Amygdala (tissue), 56 donors: ENCODE data around the gene NR2F1.
A peak's percentile ranks its signal among the peaks of the same experiment; 100 is the strongest.

Experiments
- DNase-seq, 56 donors: peaks; one replicate each; lab custom pipeline; 2025; lab: John Stamatoyannopoulos, UW

NR2F1 gene

DNA sequence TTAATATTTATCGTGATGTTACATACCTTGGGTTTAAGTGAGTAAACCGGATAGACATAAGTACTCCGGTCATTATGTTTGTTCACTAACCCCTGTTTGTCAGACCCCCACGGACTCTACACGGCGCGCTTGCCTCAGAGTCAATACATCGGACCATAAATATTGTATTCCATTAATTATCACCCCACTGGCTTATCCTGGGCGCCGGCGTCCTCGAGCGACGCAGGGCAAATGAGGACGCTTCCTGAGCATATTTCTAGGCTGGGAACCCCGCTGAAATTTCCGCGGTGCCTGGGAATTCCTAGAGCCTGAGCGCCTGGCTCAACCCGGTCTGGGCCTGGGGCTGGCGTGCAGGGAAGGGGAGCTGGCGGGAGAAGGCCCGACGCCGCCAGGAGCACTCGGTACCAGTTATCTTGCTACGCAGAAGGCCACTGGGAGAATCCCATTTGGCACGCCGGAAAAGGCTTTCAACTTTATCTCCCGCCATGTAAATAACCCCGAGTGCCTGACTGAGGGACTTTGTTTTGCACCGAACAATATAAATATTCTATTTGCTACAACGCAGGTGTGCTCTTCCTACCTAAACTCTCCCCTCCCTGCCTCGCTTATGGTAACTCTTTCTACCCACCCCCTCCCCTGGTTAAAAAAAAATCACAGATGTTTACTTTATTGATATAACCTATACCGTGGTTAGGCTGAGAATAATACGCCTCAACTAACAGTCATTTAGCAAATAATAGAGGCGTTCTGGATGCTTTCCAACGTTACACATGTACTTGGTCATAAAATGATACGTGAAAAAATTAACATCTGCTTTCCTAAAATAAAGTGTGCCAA, 19.4 kb downstream of the NR2F1 start:
- no peak for DNase-seq

DNA sequence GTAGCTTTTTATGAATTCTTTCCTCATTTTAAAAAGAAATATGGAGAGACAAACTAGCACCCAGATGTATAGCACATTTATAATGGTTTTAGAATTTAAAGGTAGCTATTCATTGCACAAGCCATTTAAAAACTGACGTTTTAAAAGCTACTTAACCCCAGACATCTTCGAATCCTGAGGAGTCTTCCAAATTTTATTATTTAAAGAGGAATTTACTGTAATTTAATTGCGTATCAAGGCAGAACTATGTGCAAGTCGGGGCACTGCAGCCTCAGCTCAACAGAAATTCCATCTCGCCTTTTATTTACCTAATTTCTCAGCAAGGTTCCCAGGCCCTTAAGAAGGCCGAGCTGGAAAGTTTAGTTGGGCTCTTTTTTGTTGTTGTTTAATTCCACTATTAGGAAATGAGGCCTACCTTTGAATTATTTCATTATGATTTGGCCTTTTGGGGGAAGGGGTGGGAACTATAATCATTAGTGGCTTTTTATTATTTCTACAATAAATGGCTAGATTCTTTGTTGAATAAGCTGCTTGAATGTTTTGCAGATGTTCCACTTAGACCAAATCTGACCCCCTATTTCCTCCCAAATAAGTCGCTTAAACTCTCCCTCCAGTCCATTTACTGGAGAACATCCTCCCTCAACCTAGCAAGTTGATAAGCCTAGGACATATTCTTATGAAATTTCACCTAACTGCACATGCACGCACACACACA, 20.2 kb downstream of the NR2F1 start:
- DNase-seq: no peak

DNA sequence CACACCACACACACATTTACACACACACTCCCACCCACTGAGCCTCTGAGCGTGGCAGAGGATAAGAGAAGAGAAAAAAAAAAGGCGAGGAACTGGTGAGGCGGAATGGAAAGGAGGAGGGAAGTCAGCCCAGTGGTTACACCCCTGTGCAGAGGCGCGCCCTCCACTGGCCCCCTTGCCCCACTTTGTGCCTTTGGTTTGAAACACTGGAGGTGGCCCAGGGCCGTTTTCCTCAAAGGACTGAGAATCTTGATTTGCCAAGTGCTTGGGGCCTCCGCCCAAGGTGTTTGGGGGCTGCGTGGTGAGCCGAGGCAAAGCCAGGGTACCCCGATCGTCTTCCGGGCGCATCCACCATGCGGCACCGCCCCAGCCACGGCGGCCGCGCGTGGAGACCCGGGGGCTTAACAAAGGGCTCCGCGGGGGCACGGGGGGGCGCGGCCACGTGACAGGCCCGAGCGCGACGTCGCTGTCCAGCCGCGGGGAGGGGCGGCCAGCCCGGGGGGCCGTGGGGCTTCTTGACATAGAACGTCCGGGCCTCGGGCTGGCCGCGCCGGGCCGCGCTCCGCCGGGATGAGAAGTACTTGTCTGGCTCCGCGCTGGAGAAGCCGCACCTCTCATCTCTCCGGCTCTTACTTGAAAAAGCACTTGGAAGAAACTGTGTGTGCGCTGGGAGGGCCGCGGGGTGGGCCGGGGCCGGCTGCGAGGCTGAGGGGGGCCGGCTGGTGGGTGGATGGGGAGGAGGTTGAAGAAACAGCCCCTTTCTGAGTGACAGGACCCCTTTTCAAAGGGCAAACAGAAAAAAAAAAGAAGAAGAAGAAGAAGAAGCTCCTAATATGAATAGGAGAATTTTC, 21.0 kb downstream of the NR2F1 start:
- peak in 7 of 56 donors; percentile 37 to 62 (median 50) for DNase-seq

DNA sequence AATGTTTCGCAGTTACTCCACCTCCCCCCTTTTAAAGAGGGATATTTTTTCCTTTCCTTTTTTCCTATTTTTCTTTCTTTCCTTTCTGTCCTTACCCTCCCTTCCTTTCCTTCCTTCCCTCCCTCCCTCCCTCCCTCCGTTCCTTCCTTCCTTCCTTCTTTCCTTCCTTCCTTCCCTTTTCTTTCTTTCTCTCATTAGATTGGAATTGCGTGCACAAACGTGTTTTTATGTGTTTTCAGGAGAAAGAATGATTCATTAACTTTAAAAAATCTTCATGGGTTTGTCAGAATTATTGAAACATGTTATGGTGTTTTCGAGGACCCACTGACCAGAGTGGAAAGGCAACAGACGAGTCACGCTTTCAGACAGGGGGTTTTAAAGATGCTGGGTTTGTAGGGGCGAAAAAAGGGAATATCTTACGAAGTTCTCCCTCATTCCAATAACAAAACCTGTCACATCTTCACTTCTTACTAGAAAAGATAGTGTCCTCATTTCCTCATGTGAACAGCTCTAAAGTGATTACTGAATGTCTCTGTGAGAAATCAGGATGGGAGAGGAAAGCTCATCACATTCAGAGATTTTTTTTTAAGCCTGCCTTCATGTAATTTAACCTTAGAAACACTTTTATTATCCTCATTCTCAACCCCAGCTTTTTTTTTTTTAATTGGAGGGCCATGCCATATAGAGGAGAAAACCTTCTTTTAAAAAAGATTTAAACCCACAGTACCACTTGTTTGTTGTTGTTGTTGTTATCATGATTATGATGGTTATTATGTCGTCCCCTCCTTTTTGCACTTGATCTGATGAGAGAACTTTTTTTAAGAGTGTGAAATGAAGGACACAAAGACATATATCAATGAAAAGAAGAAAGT, 21.9 kb downstream of the NR2F1 start:
- DNase-seq: no peak

DNA sequence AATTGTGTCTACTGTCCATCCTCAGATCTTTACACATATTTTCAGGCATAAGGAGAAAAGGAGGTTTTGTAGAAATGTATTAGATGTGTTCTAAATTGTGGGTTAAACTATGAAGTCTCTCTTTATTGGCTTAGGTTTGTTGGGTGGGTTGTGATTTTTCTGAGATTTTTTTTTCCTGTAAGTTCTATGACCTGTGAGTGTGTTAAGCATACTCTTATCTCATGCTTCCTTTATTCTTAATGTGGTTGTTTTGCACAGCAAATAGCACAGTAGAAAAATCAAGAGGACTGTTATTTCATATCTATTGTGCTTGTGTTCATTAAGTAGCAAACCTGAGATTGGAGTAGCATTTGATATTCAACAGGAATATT, 23.3 kb downstream of the NR2F1 start:
- DNase-seq: no peak

DNA sequence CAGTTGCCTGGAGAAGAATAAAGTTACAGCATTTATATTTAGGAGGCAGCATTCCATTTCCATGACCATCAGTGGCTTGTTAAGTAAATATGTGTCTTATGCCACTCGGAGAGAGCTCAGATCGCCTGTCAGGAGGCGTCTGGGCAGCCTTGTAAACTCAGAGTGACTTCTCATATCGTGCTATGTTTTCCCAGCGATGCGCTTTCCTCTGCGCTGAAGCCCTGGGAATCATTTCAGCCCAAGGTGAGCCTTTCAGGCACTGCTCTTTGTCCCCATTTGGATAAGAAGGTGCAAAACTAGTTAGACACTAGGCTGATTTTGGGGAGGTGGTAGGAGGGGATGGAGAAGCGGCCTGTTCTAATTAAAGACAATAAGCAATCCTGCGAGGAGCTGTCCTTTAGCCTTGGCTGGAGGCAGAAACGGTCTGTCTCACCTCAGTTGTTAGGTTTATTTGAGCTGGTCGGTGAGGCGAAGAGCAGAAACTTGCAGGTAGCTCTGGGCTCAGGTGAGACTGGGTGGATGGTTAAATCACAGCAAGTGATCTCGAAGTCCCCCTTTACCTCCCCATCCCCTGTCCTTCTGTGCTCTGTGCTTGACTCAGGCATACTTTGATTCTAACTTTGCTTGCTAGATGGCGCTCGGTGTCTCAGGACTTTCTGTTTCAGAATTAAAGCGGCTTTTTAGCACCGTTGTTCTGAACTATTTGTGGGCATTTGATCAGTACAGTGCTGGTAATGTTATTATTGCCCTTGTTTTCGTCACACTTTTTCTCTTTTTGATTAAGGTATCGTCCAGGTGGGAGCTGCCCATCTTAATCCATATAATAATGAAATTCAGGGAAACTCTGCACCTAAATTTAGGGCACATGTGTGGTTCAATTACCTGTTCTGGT, 24.6 kb downstream of the NR2F1 start:
- DNase-seq: peak in 12 of 56 donors; percentile 17 to 76 (median 41)

DNA sequence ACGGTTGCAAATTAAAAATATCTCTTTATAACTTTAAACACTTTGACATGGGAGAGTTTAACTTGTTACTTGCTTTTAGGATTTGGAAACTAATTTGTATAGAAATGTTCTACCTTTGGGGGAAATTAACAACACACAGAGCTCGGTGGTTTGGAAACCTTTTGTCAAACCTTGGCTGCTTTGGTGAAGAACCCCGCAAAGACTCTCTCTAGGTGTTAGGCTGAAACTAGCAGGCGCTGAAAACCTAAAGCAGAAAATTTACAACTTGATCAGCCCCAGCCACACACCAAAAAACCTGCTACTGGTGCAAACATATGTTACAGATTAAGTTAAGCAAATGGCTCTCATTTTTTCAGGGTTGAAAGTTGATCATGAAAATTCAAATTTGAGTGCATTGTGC, 25.8 kb downstream of the NR2F1 start:
- no peak for DNase-seq

DNA sequence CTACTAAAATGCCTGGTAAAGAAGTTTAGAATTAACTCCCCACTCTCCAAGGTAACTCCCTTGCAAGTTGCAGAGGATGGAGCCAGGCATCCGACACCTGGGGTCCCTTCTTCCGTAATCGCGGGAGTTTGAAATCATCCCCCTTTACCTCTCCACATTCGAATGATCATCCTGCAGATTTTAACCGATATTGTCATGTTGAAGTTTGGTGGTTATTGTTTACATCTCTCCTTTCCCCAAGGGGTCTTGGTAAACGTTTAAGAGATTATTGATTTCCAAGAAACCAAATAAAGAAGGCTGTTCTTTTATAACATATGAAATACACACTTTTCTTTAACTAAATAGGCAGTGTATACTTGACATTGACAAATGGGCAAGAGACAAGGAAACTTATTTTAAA, 26.7 kb downstream of the NR2F1 start:
- no peak for DNase-seq

DNA sequence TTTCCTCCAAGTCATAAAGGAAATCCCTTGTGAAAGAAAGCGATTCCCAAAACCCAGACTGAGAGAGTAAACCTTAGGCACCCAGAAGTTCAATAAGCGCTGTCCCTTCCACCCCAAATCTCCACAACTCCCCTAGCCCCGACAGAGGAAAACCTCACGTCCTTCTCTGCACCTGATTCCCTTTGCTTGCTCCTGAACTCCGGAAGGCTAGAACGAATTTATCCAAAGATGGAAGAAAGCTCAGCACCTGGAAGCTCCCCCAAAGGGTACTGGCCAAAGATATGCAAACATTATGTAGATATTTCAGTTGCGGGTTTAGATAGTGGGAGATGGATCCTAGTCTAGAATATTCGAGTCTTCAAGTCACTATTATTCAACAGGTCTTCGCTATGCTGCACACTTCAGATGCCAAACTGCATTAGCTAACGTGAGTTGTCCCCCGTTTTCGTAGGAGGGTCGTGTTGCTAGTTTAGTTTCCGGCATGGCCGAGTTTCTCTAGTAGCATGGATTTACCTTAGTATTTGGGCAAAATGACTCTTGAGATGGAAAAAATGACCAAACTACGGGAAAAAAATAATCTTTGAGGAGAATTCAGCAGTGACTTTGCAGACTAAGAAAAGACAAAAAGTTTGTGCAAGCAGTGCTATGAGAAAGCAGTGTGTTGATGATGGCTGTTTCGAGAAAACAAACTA, 27.7 kb downstream of the NR2F1 start:
- DNase-seq: no peak

DNA sequence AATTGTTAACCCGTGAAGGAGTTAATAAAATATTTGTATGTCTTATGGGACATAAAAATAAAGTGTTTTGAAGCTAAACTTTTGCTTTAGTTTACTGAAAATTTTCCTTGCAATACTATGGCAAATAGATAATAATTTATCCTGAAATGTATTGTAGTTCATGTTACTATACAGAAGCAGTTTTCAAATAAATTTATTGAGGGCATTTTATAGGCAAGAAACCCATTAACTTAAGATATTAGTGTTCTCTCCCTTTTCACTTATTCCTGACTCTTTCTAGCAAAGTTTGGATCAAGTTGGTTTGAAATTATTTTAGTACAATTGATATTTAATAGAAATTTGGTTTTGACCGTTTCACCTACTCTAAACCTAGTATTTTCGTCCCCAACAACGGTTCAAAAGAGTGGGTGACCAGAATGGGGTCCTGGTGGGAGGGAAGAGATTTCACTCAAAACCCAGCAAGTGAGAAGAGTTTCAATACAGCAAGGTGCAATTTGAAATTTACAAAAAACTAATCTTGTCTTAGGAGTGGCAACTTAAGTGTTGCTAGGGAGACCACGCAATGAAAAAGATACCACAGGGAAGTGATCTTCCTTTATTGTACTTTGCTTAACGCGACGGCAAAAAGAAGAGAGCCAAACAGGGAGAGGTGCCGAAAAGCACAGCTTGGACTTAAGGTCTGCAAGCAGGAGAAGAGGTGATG, 28.4 kb downstream of the NR2F1 start:
- no peak for DNase-seq

DNA sequence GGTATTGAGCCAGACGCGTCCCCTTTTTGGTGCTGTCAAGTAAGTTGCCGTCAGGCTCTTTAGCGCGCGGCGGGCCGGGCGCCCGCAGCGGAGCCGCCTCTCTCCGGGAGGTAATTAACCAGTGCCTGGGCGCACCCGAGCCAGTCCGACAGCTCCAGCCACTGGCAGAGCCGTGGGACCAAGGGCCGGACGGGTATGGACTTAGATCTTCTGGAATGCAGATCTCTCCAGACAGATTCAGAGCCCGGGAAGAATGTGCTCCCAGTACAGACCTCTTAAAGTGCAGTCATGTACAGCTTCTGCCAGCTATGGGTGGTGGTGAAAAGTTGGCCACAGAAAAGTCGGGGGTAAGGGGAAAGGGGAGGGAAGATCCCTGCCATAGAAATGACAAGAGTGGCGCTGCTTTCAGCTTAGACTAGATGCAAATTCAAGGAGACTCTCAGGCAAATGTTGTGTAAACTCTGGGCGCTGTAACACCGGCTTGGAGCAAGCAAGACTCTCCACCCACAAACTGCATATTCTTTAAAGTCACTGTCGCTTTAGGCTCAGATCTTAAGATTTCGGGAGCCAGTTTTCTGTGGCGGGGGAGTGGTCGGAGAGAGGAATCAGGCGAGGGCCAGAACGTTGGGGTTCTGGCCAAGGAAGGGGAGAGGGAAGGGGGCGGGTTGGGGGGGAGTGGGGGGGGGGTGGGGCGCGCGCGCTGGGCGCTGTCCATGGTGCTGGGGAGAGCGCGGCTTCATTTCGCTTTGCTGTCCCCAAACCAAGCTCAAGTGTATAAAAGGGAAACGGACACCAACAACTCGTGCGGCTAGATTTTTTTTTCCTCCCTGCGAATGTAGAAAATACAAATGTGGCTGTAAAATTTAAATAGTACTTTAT, 29.2 kb downstream of the NR2F1 start:
- peak in 6 of 56 donors; percentile 19 to 67 (median 36) for DNase-seq

DNA sequence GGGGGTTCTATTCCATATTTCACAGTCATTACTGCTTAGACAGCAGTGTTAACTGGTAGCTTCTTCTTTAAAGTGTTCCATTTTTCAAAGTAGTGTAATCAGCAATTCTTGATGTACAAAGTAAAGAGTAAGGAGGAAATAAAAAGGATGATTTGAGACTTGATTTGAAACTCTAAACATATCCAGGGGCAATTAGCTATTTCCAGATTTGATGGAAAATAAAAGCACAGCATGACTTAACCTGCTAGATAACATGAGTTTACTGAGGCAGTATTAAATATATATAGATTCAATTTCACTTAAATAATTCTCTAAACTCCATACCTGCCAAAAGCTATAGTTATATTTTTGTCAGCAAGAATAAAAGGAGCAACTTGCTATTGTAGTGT, 29.8 kb downstream of the NR2F1 start:
- DNase-seq: no peak

DNA sequence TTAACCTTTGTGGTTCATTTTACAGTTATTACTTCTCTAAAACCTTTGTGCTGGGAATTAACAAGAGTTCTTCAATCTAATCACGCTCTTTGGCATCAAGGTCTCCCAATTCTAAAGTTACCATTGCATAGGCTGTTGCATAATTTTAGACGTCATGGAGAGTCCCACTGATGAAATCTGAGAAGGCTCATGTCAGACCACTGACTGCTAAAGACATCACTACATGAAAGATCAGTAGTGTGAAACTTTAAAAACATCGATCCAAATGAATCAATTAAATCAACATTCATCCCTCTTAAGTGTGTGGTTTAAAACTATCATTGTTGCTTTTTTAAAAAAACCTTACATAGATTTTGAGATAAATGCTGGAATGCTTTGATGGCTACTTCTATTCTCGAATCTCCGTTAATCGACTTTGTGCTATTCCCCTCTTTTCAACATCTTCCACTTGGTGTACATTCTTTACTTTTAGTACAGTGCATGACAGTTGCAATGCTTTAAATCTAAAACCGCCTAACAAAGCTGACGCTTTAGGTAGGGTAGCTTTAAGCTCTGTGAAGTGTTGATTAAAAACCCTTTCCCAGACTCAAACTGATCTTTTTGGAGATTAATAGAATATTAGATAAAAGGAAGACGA, 33.6 kb downstream of the NR2F1 start:
- DNase-seq: no peak

DNA sequence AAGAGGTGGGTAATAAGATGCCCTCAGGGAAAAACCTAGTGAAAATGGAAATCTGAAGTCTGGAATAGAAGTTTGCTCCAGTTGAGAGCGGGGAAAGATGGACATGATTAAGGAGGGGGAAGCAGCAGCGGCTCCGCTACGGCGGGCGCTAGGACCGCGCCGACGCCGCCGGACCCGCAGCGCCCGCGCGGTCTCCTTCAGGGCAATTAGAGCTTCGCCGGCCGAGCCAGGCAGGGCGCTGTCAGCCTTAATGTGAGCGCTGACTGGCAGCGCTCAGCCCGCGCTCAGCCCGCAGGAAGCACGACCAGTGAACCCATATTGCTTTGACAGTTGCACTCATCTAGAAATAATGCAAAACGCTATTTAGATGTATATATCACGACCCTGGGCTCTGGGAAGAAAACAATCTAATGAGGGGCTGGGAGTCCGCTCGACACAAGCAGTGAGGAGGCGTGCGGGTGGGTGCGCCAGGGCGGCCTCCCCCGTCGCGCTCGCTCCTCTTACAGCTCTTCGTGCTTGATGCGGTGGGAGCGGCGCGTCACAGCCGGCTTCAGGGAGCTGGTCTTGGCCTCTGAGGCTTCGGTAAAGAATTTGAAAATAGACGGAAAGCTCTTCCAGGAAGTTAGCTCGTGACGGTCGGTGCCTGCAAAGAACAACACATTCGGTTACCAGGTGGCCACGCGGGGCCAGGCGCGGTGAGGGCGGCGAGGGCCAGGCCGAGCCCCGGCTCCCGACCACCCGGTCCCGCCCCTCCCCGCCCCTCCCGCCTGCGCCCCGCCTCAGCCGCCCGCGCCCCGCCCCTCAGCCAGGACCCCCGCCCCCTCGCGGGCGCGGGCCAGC, 37.7 kb downstream of the NR2F1 start:
- peak in 35 of 56 donors; percentile 12 to 83 (median 53) for DNase-seq

DNA sequence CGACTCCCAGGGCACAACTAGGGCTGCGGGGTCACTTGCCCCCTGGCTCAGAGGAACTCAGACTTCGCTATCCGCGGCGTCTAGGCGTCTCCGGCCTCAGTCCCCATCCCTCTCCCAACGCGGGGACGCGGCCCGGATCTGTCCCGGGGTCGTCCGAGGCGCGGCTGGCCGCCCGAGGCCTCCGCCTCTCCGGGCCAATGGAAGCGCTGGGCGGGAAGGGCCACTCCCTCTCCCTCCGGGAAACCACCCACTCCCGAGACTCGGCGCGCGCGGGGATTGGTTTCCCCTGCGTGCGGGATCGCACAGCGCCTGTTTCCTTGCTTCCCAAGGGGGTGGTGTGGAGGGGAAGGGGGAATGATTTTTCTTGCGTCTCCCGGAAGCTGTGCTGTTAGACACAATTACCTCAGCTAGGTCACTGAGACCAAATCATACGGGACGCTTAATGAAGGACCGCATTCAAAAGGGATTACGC, 38.3 kb downstream of the NR2F1 start:
- DNase-seq: peak in 42 of 56 donors; percentile 37 to 89 (median 77)
